H9 (cell line): Measurements from ENCODE around the gene NOXA1. TPM values are rescaled to one million over a fixed set of nuclear protein-coding genes. Genes with fewer than 3 reads are reported as not detected.

Experiments used
- DNase-seq: peaks from one replicate; pipeline ENCODE4 v3.0.0-alpha.2; 2017
- H2AFZ ChIP-seq: one replicate; pipeline ENCODE4 v1.6.1; 2013; ENCODE audit warnings: mild to moderate bottlenecking, low read length, control low read depth, moderate library complexity
- H2AK5ac ChIP-seq: 2 replicates; pipeline ENCODE4 v1.6.1; 2013; ENCODE audit warnings: low read length, control low read depth, mixed read lengths; ENCODE audit not compliant: insufficient read length
- H2BK120ac ChIP-seq: one replicate; pipeline ENCODE4 v1.6.1; 2013; ENCODE audit warnings: low read depth, mild to moderate bottlenecking, low read length, control low read depth, inconsistent platforms; ENCODE audit not compliant: poor library complexity, severe bottlenecking
- H2BK12ac ChIP-seq: 2 replicates; pipeline ENCODE4 v1.6.1; 2013; ENCODE audit warnings: low read length, control low read depth, mixed read lengths, low read depth; ENCODE audit not compliant: insufficient read length
- H2BK15ac ChIP-seq: 2 replicates; pipeline ENCODE4 v1.6.1; 2013; ENCODE audit warnings: low read depth, low read length, control low read depth
- H2BK20ac ChIP-seq: one replicate; pipeline ENCODE4 v1.6.1; 2013; ENCODE audit warnings: low read depth, mild to moderate bottlenecking, low read length, control low read depth, inconsistent platforms; ENCODE audit not compliant: poor library complexity, severe bottlenecking
- H2BK5ac ChIP-seq: 2 replicates; pipeline ENCODE4 v1.6.1; 2013; ENCODE audit warnings: low read length, control low read depth, mixed read lengths; ENCODE audit not compliant: insufficient read length
- H3K14ac ChIP-seq: 2 replicates; pipeline ENCODE4 v1.6.1; 2013; ENCODE audit warnings: low read length, control low read depth; ENCODE audit not compliant: insufficient read depth
- H3K18ac ChIP-seq: 2 replicates; pipeline ENCODE4 v1.6.1; 2013; ENCODE audit warnings: low read depth, mild to moderate bottlenecking, mixed read lengths, low read length, control low read depth; ENCODE audit not compliant: insufficient read length
- H3K23ac ChIP-seq: 2 replicates; pipeline ENCODE4 v1.6.1; 2013; ENCODE audit warnings: low read length, control low read depth, mixed read lengths, low read depth; ENCODE audit not compliant: insufficient read length
- H3K23me2 ChIP-seq: 2 replicates; pipeline ENCODE4 v1.6.1; 2013; ENCODE audit warnings: low read depth, mild to moderate bottlenecking, mixed read lengths, low read length, control low read depth; ENCODE audit not compliant: insufficient read length, poor library complexity, severe bottlenecking
- H3K27ac ChIP-seq: 2 replicates; pipeline ENCODE4 v1.5.1; 2013; ENCODE audit warnings: low read length, control low read depth, mixed read lengths, low read depth; ENCODE audit not compliant: insufficient read length
- H3K27me3 ChIP-seq: 2 replicates; pipeline ENCODE4 v1.6.1; 2013; ENCODE audit warnings: low read length, control low read depth, inconsistent platforms; ENCODE audit not compliant: insufficient read depth
- H3K4ac ChIP-seq: 2 replicates; pipeline ENCODE4 v1.6.1; 2013; ENCODE audit warnings: low read depth, mild to moderate bottlenecking, control low read depth, inconsistent platforms, low read length, moderate library complexity
- H3K4me1 ChIP-seq: 2 replicates; pipeline ENCODE4 v1.6.1; 2013; ENCODE audit warnings: low read length, control low read depth, inconsistent platforms; ENCODE audit not compliant: insufficient read depth
- H3K4me2 ChIP-seq: 2 replicates; pipeline ENCODE4 v1.6.1; 2013; ENCODE audit warnings: low read length, control low read depth, mixed read lengths; ENCODE audit not compliant: insufficient read length, insufficient read depth
- H3K56ac ChIP-seq: 2 replicates; pipeline ENCODE4 v1.6.1; 2013; ENCODE audit warnings: low read depth, mild to moderate bottlenecking, mixed read lengths, low read length, control low read depth; ENCODE audit not compliant: insufficient read length
- H3K79me1 ChIP-seq: 2 replicates; pipeline ENCODE4 v1.6.1; 2013; ENCODE audit warnings: low read depth, mild to moderate bottlenecking, moderate library complexity, low read length, control low read depth, inconsistent platforms; ENCODE audit not compliant: insufficient read depth, poor library complexity, severe bottlenecking
- H3K79me2 ChIP-seq: 2 replicates; pipeline ENCODE4 v1.6.1; 2013; ENCODE audit warnings: low read length, control low read depth, inconsistent platforms; ENCODE audit not compliant: insufficient read depth
- H3K9ac ChIP-seq: 2 replicates; pipeline ENCODE4 v1.6.1; 2013; ENCODE audit warnings: low read length, control low read depth, mixed read lengths; ENCODE audit not compliant: insufficient read length; ENCODE audit errors: extremely low read depth
- H3K9me3 ChIP-seq: one replicate; pipeline ENCODE4 v1.6.1; 2013; ENCODE audit warnings: low read depth, low read length, inconsistent platforms; ENCODE audit not compliant: control insufficient read depth
- H3T11ph ChIP-seq: one replicate; pipeline ENCODE4 v1.6.1; 2013; ENCODE audit warnings: mild to moderate bottlenecking, low read length, control low read depth, inconsistent platforms
- H4K20me1 ChIP-seq: one replicate; pipeline ENCODE4 v1.6.1; 2013; ENCODE audit not compliant: control insufficient read depth, insufficient read length, insufficient read depth
- H4K5ac ChIP-seq: 2 replicates; pipeline ENCODE4 v1.6.1; 2013; ENCODE audit warnings: low read depth, mild to moderate bottlenecking, mixed read lengths, low read length, control low read depth; ENCODE audit not compliant: insufficient read length
- H4K8ac ChIP-seq: replicated peaks from 2 replicates; pipeline ENCODE4 v1.6.1; 2013; ENCODE audit warnings: low read length, control low read depth, mixed read lengths, low read depth; ENCODE audit not compliant: insufficient read length
- H4K91ac ChIP-seq: 2 replicates; pipeline ENCODE4 v1.6.1; 2013; ENCODE audit warnings: low read depth, mild to moderate bottlenecking, moderate library complexity, mixed read lengths, low read length, control low read depth; ENCODE audit not compliant: insufficient read length
- H3K27ac Mint-ChIP-seq, 3 experiments: 2 replicates in 2 of 3; 3 replicates in 1 of 3; pipeline ENCODE4 v1.8.0; 2020 to 2021; ENCODE audit warnings: mixed read lengths in 3 of 3, mild to moderate bottlenecking in 1 of 3, moderate library complexity in 1 of 3
- H3K27me3 Mint-ChIP-seq: 2 replicates; pipeline ENCODE4 v1.8.0; 2021; ENCODE audit warnings: low read depth, mild to moderate bottlenecking, moderate library complexity, mixed read lengths
- H3K36me3 Mint-ChIP-seq, 3 experiments: 2 replicates in 2 of 3; 3 replicates in 1 of 3; pipeline ENCODE4 v1.8.0; 2020 to 2021; ENCODE audit warnings: low read depth in 3 of 3, mixed read lengths in 3 of 3; ENCODE audit not compliant: insufficient read depth in 1 of 3
- H3K4me1 Mint-ChIP-seq, 2 experiments: 2 replicates each; pipeline ENCODE4 v1.8.0; 2020; ENCODE audit warnings: mixed read lengths in 2 of 2
- H3K4me3 Mint-ChIP-seq, 2 experiments: 2 replicates in 1 of 2; 3 replicates in 1 of 2; pipeline ENCODE4 v1.8.0; 2020 to 2021; ENCODE audit warnings: mild to moderate bottlenecking in 2 of 2, mixed read lengths in 2 of 2, moderate library complexity in 1 of 2
- H3K9me3 Mint-ChIP-seq, 2 experiments: 2 replicates in 1 of 2; 3 replicates in 1 of 2; pipeline ENCODE4 v1.8.0; 2020; ENCODE audit warnings: mild to moderate bottlenecking in 2 of 2, mixed read lengths in 2 of 2, moderate library complexity in 1 of 2
- CTCF ChIP-seq: fragments of 200-600 bp; sonication (generic); conservative IDR thresholded peaks from 3 replicates; pipeline ENCODE4 v1.8.0; 2021; ENCODE audit warnings: antibody characterized with exemption, mild to moderate bottlenecking
- WGBS: extraction: QIAGEN DNeasy Blood & Tissue Kit; methylation state at CpG from one replicate; pipeline ENCODE4 v1.1.7; 2013; ENCODE audit warnings: missing lambda C conversion rate, low lambda C conversion rate, mixed read lengths; ENCODE audit not compliant: insufficient read length; ENCODE audit errors: extremely low coverage; 5-methylcytosine and 5-hydroxymethylcytosine counted together
- total RNA-seq: library from RNA; stranded (reverse); gene quantifications from 2 replicates; pipeline ENCODE4 v1.2.1, GENCODE V29; 2021

Gene NOXA1
- total RNA-seq, 1 experiment from 2014 or later: 2.0 TPM

GRCh38 chr9:137449081-137449844 is 26.1 kb downstream of the NOXA1 start:
- no peak overlapping the region for H2AK5ac ChIP-seq
- H3K14ac ChIP-seq: no peak overlapping the region
- no peaks in the 10 kb centered on the region for H3K27me3 ChIP-seq
- H3K9me3 ChIP-seq: no peaks in the 10 kb centered on the region
- WGBS: no CpG with 5 or more reads among the region's 36 CpGs
- no peak overlapping the region for H2BK15ac ChIP-seq
- H3K56ac ChIP-seq: no peak overlapping the region
- no peak overlapping the region for H3K4me2 ChIP-seq
- H4K5ac ChIP-seq: no peak overlapping the region
- no peak overlapping the region for H2BK12ac ChIP-seq
- H3K79me2 ChIP-seq: no peaks in the 10 kb centered on the region
- no peaks in the 10 kb centered on the region for H3K23me2 ChIP-seq
- no peak overlapping the region for H2BK20ac ChIP-seq
- Mint-ChIP-seq H3K36me3 (peaks cover 0 to 13% (median 2%) of the 10 kb centered on the region in 3 experiments; a peak in 4 of 7 replicates), H3K4me3 (no peak overlapping the region), H3K9me3 (no peaks in the 10 kb centered on the region), H3K4me1 (peaks cover 7 to 16% of the 10 kb centered on the region in 2 experiments), H3K27ac (no peak overlapping the region), H3K27me3 (peaks cover 8% of the 10 kb centered on the region)
- no peak overlapping the region for H2AFZ ChIP-seq
- no peak overlapping the region for H3K18ac ChIP-seq
- no peak overlapping the region for H4K8ac ChIP-seq
- H3K9ac ChIP-seq: no peak overlapping the region
- DNase-seq: no peak
- no peak overlapping the region for H3K23ac ChIP-seq
- no peak overlapping the region for H3T11ph ChIP-seq
- H2BK5ac ChIP-seq: no peak overlapping the region
- H3K79me1 ChIP-seq: no peaks in the 10 kb centered on the region
- H2BK120ac ChIP-seq: no peak overlapping the region
- H3K4ac ChIP-seq: no peak overlapping the region
- H3K27ac ChIP-seq: no peak overlapping the region
- TF ChIP-seq CTCF: no peak
- H4K91ac ChIP-seq: no peak overlapping the region
- H3K4me1 ChIP-seq: no peaks in the 10 kb centered on the region
- H4K20me1 ChIP-seq: peaks cover 3% of the 10 kb centered on the region
